MM.1S (cell line): Measurements from ENCODE around the gene TOX3.

Experiments used
- DNase-seq: peaks from one replicate; pipeline ENCODE4 v3.0.0-alpha.2; 2015
- H2AFZ ChIP-seq: fragments of 300-600 bp; sonication (generic); 2 replicates; pipeline ENCODE4 v1.6.0; 2016; ENCODE audit warnings: antibody characterized with exemption, low read length
- H3F3A ChIP-seq: fragments of 300-600 bp; sonication (generic); 2 replicates; pipeline ENCODE4 v1.6.1; 2016; ENCODE audit warnings: mild to moderate bottlenecking, antibody characterized with exemption, low read length, moderate library complexity, mixed read lengths; ENCODE audit not compliant: insufficient read depth
- H3K27ac ChIP-seq: fragments of 300-600 bp; sonication (generic); 2 replicates; pipeline ENCODE4 v1.5.1; 2016; ENCODE audit warnings: mild to moderate bottlenecking, low read length
- H3K27me3 ChIP-seq: fragments of 300-600 bp; sonication (generic); replicated peaks from 2 replicates; pipeline ENCODE4 v1.6.0; 2016; ENCODE audit warnings: low read length; ENCODE audit not compliant: insufficient read depth
- H3K36me3 ChIP-seq: fragments of 300-600 bp; sonication (generic); replicated peaks from 2 replicates; pipeline ENCODE4 v1.6.1; 2016; ENCODE audit warnings: mild to moderate bottlenecking, low read length, mixed read lengths; ENCODE audit not compliant: insufficient read depth
- H3K4me1 ChIP-seq: fragments of 300-600 bp; sonication (generic); 2 replicates; pipeline ENCODE4 v1.6.1; 2016; ENCODE audit warnings: low read length, mixed read lengths
- H3K4me2 ChIP-seq: fragments of 300-600 bp; sonication (generic); 2 replicates; pipeline ENCODE4 v1.6.0; 2016; ENCODE audit warnings: low read depth, low read length
- H3K4me3 ChIP-seq: fragments of 300-600 bp; sonication (generic); 2 replicates; pipeline ENCODE4 v1.5.1; 2016; ENCODE audit warnings: low read length, mixed read lengths
- H3K79me2 ChIP-seq: fragments of 300-600 bp; sonication (generic); 2 replicates; pipeline ENCODE4 v1.6.1; 2016; ENCODE audit warnings: mixed run types, low read length, mixed read lengths
- H3K9ac ChIP-seq: fragments of 300-600 bp; sonication (generic); 2 replicates; pipeline ENCODE4 v1.6.1; 2016; ENCODE audit warnings: low read length, mixed read lengths
- H3K9me2 ChIP-seq: fragments of 300-600 bp; sonication (generic); replicated peaks from 2 replicates; pipeline ENCODE4 v1.6.1; 2016; ENCODE audit warnings: mild to moderate bottlenecking, low read length, mixed read lengths; ENCODE audit not compliant: insufficient read depth
- H3K9me3 ChIP-seq: fragments of 300-600 bp; sonication (generic); replicated peaks from 2 replicates; pipeline ENCODE4 v1.6.1; 2016; ENCODE audit warnings: mild to moderate bottlenecking, low read length, mixed read lengths; ENCODE audit not compliant: insufficient read depth
- H4K20me1 ChIP-seq: fragments of 300-600 bp; sonication (generic); 2 replicates; pipeline ENCODE4 v1.6.1; 2016; ENCODE audit warnings: mild to moderate bottlenecking, low read length, moderate library complexity, mixed read lengths; ENCODE audit not compliant: insufficient read depth
- CTCF ChIP-seq: fragments of 300-600 bp; sonication (generic); IDR thresholded peaks from 2 replicates; pipeline ENCODE4 v1.5.1; 2016; ENCODE audit warnings: antibody characterized with exemption, low read length, mixed read lengths
- EZH2 ChIP-seq: fragments of 300-600 bp; sonication (generic); optimal IDR thresholded peaks from 2 replicates; pipeline ENCODE3; 2017; ENCODE audit warnings: low read depth, mild to moderate bottlenecking, antibody characterized with exemption, low read length, mixed read lengths
- EZH2phosphoT487 ChIP-seq: fragments of 300-600 bp; sonication (generic); IDR thresholded peaks from 2 replicates; pipeline ENCODE4 v1.6.1; 2018; ENCODE audit warnings: antibody characterized with exemption, low read length

The TOX3 gene

GRCh38 chr16:52547004-52547833 is at the start of gene TOX3:
Gene TOX3, minus strand, starts transcription at chr16:52547143. Its CDS starts 420 bp downstream, at chr16:52546723.
- H3K27ac ChIP-seq, result no peak within 1 kb of the TSS
- no peaks in the 10 kb centered on the region for H3K4me1 ChIP-seq
- H3K9ac ChIP-seq, result no peak within 1 kb of the TSS
- no peak for DNase-seq
- no peak within 1 kb of the TSS for H2AFZ ChIP-seq
- no peaks in the 10 kb centered on the region for H4K20me1 ChIP-seq
- no peak for TF ChIP-seq CTCF
- no peak for TF ChIP-seq EZH2
- no peak for TF ChIP-seq EZH2phosphoT487
- no peaks in the 10 kb centered on the region for H3K27me3 ChIP-seq
- H3K4me2 ChIP-seq, result no peak within 1 kb of the TSS
- no peak within 1 kb of the TSS for H3K4me3 ChIP-seq
- H3K9me2 ChIP-seq, result no peaks in the 10 kb centered on the region
- no peaks in the 10 kb centered on the region for H3K79me2 ChIP-seq
- H3K36me3 ChIP-seq, result no peaks in the 10 kb centered on the region
- H3K9me3 ChIP-seq, result no peaks in the 10 kb centered on the region
- H3F3A ChIP-seq, result no peaks in the 10 kb centered on the region

GRCh38 chr16:52592778-52593177 is 45.8 kb upstream of the TOX3 start:
- no peaks in the 10 kb centered on the region for H3K79me2 ChIP-seq

GRCh38 chr16:52591934-52592592 is 45.1 kb upstream of the TOX3 start:
- Histone ChIP-seq H3K9me3 (no peaks in the 10 kb centered on the region), H3F3A (no peaks in the 10 kb centered on the region), H3K4me3 (no peak overlapping the region), H3K27ac (no peak overlapping the region), H2AFZ (no peak overlapping the region), H3K4me1 (no peaks in the 10 kb centered on the region), H4K20me1 (no peaks in the 10 kb centered on the region), H3K9me2 (no peaks in the 10 kb centered on the region), H3K27me3 (no peaks in the 10 kb centered on the region), H3K79me2 (no peaks in the 10 kb centered on the region), H3K9ac (no peak overlapping the region), H3K36me3 (no peaks in the 10 kb centered on the region), H3K4me2 (no peak overlapping the region)
- no peak for DNase-seq
- TF ChIP-seq CTCF (no peak), EZH2phosphoT487 (no peak), EZH2 (no peak)

More at GRCh38 chr16:52592778-52593177, 45.8 kb upstream of the TOX3 start:
- Histone ChIP-seq H2AFZ (no peak overlapping the region), H3K36me3 (no peaks in the 10 kb centered on the region), H3K9me2 (no peaks in the 10 kb centered on the region), H3K4me3 (no peak overlapping the region), H3K27me3 (no peaks in the 10 kb centered on the region), H3F3A (no peaks in the 10 kb centered on the region), H3K4me2 (no peak overlapping the region), H3K4me1 (no peaks in the 10 kb centered on the region), H3K9ac (no peak overlapping the region), H3K9me3 (no peaks in the 10 kb centered on the region), H3K27ac (no peak overlapping the region), H4K20me1 (no peaks in the 10 kb centered on the region)
- DNase-seq, result no peak
- no peak for TF ChIP-seq EZH2
- no peak for TF ChIP-seq CTCF
- TF ChIP-seq EZH2phosphoT487, result no peak
